HTR-8/SVneo (cell line): ENCODE measurements around the gene SWI5.
A peak's percentile ranks its signal among the peaks of the same experiment; 100 is the strongest.

Experiments used
- DNase-seq: peaks from one replicate; pipeline ENCODE4 v3.0.0; 2011; ENCODE audit warnings: low spot score, mixed read lengths; ENCODE audit not compliant: insufficient read length
- FAIRE-seq: peaks from 2 replicates; lab custom pipeline; 2011; peaks lifted over from hg19 to GRCh38; lab: Jason Lieb, UNC

Gene SWI5

GRCh38 chr9:128309551-128309950 is 33.5 kb downstream of the SWI5 start:
- DNase-seq (no peak), FAIRE-seq (no peak)

DNA sequence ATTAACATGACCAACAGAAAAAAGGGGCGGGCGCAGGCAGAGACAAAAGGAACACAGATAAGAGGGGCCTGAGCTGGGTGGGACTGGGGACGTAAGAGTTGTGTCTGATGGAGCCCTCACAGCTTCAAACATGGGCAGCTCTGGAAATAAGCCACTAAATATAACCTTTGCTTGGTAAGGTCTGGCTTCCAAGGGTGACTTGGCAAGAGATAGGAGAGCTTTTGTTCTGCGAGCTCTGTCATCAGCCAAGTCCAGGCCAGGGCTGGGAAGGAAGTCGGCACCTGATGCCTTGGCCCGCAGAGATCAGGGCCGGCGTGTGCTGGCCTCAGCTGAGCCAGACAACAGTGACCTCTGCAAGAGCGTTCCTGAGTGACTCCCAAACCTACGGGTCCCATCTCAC is 34.4 kb downstream of the SWI5 start:
- no peak for FAIRE-seq
- DNase-seq = no peak

- no peak for FAIRE-seq
- no peak for DNase-seq
These were observed 38.6 kb downstream of the SWI5 start for GRCh38 chr9:128314697-128315096.

DNA sequence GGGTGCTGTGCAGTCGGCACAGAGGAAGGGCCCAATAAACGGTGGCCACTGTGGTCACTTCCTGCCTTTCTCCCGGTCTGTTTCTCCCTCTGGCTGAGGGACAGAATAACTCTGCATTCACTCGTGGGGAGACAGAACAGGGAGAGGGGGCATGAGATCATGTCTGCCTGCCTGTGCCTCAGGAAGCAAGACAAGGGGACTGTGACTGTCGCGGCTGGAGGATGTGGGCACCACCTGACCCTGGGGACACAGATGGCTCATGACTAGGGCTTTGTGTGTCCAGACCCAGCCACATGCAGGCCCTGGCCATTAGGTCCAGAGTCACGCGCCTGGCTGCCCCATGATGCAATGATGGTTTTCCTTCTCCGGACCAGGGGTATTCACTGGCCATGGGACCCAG is 40.3 kb downstream of the SWI5 start:
- no peak for DNase-seq
- no peak for FAIRE-seq

GRCh38 chr9:128317629-128318028 is 41.6 kb downstream of the SWI5 start:
- FAIRE-seq (no peak), DNase-seq (no peak)

- DNase-seq (no peak), FAIRE-seq (no peak)
These were observed 45.3 kb downstream of the SWI5 start for GRCh38 chr9:128321343-128321742.

GRCh38 chr9:128321879-128322403 is 45.9 kb downstream of the SWI5 start:
- FAIRE-seq = no peak
- no peak for DNase-seq

DNA sequence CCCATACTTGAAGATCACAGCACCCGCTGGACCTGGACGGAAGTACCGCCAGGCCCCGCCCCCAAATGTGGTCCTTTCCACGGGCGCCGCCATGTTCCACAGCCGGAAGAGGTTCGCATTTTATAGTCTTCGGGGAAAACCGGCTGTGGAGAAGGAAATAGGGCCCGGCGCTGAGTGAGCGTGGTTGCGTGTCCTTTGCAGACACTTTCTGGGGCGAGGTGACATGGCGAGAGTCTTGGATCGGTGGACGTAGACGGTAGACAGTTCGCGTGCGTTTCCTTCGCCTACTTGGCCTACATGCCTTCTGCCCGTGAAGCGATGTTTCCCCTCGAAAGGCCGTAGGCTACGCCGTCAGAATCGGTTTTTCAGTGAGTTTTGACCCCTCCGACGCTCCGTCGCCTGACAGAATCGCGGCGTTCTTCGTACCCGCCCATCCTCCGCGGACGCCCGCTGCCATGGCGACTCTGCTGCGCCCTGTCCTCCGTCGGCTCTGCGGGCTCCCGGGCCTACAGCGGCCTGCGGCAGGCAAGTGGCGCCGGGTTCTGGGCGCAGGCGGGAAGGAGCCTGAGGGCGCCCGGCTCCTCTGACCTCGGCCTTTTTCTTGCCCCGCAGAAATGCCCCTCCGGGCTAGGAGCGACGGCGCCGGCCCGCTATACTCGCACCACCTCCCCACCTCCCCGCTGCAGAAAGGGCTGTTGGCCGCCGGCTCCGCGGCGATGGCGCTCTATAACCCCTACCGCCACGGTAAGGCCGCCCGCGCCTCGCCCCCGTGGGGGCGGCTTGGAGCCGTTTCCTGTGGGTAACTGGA is 46.5 kb downstream of the SWI5 start, which contains the start of the genes COQ4 and TRUB2:
TSS of gene COQ4 (plus strand) at position 436 of the 808 bp plus-strand sequence. CDS start at position 456, 20 bp downstream.
TSS of gene TRUB2 (minus strand) at position 44 of the 808 bp plus-strand sequence. CDS start at position 5, 39 bp downstream.
- DNase-seq (peak; percentile 89), FAIRE-seq (no peak)

- FAIRE-seq = no peak
- no peak for DNase-seq
These were observed 47.2 kb downstream of the SWI5 start for GRCh38 chr9:128323212-128323730.

GRCh38 chr9:128323791-128324190 is 47.7 kb downstream of the SWI5 start:
- no peak for DNase-seq
- no peak for FAIRE-seq

DNA sequence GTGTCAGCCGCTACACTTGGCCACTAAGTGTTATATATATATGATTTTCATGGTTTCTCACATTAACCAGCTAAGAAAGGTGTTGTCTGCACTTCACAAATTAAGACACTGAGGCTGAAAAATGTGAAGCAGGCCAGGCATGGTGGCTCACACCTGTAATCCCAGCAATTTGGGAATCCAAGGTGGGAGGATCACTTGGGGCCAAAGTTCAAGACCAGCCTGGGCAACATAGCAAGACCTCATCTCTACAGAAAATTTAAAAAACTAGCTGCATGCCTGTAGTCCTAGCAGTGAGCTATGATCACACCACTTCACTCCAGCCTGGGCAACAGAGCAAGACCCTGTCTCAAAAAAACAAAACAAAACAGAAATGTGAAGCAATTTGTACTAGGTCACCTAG is 48.3 kb downstream of the SWI5 start:
- FAIRE-seq (no peak), DNase-seq (no peak)

DNA sequence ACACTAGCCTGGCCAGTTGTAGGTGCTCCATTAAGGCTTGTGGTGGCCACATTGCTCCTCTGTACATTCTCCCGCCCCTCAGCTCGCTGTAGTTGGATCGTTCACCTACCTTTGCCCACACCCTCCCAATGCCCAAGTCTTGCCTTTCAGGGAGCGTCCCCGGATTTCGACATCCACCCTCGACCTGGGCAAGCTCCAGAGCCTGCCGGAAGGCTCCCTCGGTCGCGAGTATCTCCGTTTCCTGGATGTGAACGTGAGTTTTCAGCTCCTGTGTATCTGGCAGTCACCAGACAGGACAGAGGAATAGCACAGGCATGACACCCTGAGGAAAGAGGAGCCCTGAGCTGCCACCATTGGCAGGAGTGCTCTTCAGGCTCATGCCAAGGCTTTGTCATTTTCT is 49.6 kb downstream of the SWI5 start:
- FAIRE-seq = no peak

GRCh38 chr9:128333451-128333869 is 57.4 kb downstream of the SWI5 start:
- FAIRE-seq = no peak
- DNase-seq = no peak

More for the DNA sequence above, 49.6 kb downstream of the SWI5 start:
- no peak for DNase-seq

- DNase-seq (no peak), FAIRE-seq (no peak)
These were observed 59.1 kb downstream of the SWI5 start for GRCh38 chr9:128335161-128335560.

DNA sequence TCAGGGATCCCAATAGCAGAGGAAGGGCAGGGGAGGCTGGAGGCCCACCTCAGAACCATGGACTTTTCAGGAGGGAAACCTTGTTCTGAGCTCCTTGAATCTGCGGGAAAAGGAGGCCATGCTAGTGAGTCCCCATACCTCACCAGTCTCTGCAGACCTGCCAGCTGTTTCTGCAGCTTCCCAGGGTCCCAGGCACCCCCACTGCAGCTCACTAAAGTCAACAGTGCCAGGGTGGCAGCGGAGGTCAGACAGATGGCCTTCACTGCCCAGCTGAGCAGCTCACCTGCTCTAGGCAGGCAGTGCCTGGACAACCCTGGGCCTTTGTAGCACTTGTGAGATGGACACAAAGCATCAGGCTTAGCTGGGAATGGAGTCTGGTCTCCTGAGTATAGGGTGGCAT is 59.8 kb downstream of the SWI5 start:
- no peak for FAIRE-seq

DNA sequence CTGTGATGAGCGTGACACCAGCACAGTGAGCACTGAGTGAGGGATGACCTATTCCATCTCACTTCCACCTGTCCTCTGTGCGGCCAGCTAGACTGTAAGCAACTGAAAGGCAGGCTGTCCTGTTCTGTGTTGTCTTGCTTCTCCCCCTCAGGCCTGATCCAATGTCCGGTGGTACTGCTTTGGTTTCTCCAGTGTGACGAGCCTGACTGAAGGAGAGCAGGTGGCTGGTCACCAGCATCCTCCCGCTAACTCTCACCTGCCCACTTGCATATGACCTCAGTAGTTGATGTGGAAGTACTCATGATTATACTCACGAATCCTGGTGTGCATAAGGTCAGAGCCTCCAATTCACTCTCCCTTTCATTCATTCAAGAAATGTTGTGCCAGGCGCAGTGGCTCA is 61.9 kb downstream of the SWI5 start:
- FAIRE-seq = no peak
- DNase-seq = no peak

More for the DNA sequence above, 59.8 kb downstream of the SWI5 start:
- no peak for DNase-seq
